ENCODE data around the gene SUPT3H. TPM values are rescaled to one million over a fixed set of nuclear protein-coding genes. Genes with fewer than 3 reads are reported as not detected.

Gene SUPT3H
- total and polyA plus RNA-seq, 2 of the 13 experiments (the other 11 are each of a cell fraction or from before 2014, with no cell fraction given) = 11.9 to 36.1 TPM

DNA sequence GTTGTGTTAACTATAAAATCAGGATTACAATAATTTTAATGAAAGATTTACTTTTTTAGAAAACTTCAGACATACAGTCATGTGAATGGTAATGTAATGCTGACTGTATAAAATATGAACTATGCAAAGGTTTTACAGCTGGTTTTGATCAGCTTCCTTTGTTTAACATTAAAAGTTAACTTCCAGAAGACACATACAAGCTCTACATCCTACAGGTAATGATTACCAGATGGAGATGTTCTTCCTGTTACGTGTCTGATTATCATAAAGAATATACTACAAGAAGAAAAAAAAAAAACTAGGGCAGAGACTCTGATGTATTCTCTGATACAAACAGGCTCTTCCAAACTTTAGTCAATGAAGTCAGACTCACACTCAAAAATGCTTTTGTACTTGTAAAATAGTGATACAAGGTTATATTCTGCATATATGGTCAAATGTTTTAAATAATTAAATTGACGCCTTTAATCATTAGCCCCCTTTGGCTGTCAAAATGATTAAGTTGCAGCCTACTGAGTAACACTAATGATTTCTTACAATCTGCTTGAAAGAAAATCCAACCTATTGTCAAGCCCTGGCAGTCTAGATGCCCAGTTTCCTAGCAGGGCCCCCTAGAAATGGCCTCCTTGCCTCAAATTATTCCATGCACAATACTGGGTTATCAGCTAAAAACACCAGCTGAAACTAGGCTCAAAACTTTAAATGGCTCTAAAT is 301.4 kb downstream of the SUPT3H start:
- ChIA-PET POLR2A (no interaction called here), CTCF (ENCODE audit: low intra/inter-chr PET ratio, low total read pairs) (no interaction called here)
- Histone ChIP-seq H3K79me2 (ENCODE audit: insufficient read depth, low read length) (no peaks in the 10 kb centered on the region), H3K9me3 (ENCODE audit: low read length) (peaks cover 20% of the 10 kb centered on the region), H3K4me3 (replicated peaks in 1 of 3; ENCODE audit: insufficient read depth in 1 of 3, low read depth in 2 of 3, low read length in 3 of 3) (no peak overlapping the region), H3K9ac (ENCODE audit: insufficient read depth, low read depth, low read length) (no peak overlapping the region), H4K20me1 (ENCODE audit: insufficient read depth, low read length) (no peaks in the 10 kb centered on the region), H3K4me1 (ENCODE audit: insufficient read depth, low read length) (no peaks in the 10 kb centered on the region), H3K27ac (ENCODE audit: extremely low read length, insufficient read depth, low read length) (no peak overlapping the region), H2AFZ (ENCODE audit: low read length) (no peak overlapping the region), H3K4me2 (ENCODE audit: low read depth, low read length) (no peak overlapping the region), H3K36me3 (replicated peaks in 1 of 2; ENCODE audit: control insufficient read depth in 1 of 2, insufficient read depth in 2 of 2, low read length in 2 of 2) (no peaks in the 10 kb centered on the region), H3K27me3 (ENCODE audit: control insufficient read depth in 1 of 2, insufficient read depth in 2 of 2, low read length in 2 of 2) (no peaks in the 10 kb centered on the region)
- no peak for DNase-seq (ENCODE audit: low spot score)
- in situ Hi-C loops (cut with HindIII; ENCODE audit: extremely low pct_ligation_motif_present, low pct_unique_long_range_greater_than_20kb) (no loop called here), intact Hi-C loops (cut with micrococcal nuclease; ENCODE audit: unreplicated experiment) (no loop called here)
- ATAC-seq = no peak
- FAIRE-seq = no peak
- WGBS (ENCODE audit: low lambda C conversion rate) = 99% methylated on average over 2 of the region's 2 CpGs
- no peak for TF ChIP-seq SP4 (CRISPR knock-in tag; IDR thresholded peaks at IDR 0.05)
- TF ChIP-seq, protein P1, sequence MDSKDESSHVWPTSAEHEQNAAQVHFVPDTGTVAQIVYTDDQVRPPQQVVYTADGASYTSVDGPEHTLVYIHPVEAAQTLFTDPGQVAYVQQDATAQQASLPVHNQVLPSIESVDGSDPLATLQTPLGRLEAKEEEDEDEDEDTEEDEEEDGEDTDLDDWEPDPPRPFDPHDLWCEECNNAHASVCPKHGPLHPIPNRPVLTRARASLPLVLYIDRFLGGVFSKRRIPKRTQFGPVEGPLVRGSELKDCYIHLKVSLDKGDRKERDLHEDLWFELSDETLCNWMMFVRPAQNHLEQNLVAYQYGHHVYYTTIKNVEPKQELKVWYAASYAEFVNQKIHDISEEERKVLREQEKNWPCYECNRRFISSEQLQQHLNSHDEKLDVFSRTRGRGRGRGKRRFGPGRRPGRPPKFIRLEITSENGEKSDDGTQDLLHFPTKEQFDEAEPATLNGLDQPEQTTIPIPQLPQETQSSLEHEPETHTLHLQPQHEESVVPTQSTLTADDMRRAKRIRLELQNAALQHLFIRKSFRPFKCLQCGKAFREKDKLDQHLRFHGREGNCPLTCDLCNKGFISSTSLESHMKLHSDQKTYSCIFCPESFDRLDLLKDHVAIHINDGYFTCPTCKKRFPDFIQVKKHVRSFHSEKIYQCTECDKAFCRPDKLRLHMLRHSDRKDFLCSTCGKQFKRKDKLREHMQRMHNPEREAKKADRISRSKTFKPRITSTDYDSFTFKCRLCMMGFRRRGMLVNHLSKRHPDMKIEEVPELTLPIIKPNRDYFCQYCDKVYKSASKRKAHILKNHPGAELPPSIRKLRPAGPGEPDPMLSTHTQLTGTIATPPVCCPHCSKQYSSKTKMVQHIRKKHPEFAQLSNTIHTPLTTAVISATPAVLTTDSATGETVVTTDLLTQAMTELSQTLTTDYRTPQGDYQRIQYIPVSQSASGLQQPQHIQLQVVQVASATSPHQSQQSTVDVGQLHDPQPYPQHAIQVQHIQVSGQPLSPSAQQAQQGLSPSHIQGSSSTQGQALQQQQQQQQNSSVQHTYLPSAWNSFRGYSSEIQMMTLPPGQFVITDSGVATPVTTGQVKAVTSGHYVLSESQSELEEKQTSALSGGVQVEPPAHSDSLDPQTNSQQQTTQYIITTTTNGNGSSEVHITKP (CRISPR knock-in tag; IDR thresholded peaks at IDR 0.05; ENCODE audit: low read depth) = no peak
- TF ChIP-seq CBX1 (IDR thresholded peaks at IDR 0.05; ENCODE audit: low read depth) = no peak
- TF ChIP-seq PHF21A (CRISPR knock-in tag; IDR thresholded peaks at IDR 0.05) = no peak
- TF ChIP-seq ONECUT2 (CRISPR knock-in tag; IDR thresholded peaks at IDR 0.05) = no peak
- TF ChIP-seq ZNF703 (CRISPR knock-in tag; IDR thresholded peaks at IDR 0.05; ENCODE audit: borderline replicate concordance) = no peak
- TF ChIP-seq ZNF790 (CRISPR knock-in tag; IDR thresholded peaks at IDR 0.05; ENCODE audit: borderline replicate concordance) = no peak
- TF ChIP-seq, protein P2, sequence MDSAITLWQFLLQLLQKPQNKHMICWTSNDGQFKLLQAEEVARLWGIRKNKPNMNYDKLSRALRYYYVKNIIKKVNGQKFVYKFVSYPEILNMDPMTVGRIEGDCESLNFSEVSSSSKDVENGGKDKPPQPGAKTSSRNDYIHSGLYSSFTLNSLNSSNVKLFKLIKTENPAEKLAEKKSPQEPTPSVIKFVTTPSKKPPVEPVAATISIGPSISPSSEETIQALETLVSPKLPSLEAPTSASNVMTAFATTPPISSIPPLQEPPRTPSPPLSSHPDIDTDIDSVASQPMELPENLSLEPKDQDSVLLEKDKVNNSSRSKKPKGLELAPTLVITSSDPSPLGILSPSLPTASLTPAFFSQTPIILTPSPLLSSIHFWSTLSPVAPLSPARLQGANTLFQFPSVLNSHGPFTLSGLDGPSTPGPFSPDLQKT (CRISPR knock-in tag; IDR thresholded peaks at IDR 0.05; ENCODE audit: borderline replicate concordance) = no peak
- no peak for TF ChIP-seq SNRNP70 (IDR thresholded peaks at IDR 0.05; ENCODE audit: low read depth, low read length)
- TF ChIP-seq ZMAT3 (CRISPR knock-in tag; conservative IDR thresholded peaks at IDR 0.05) = no peak
- BruUV-seq (replicated peaks) = no TSS peak

Measured in HepG2 (cell line).